A673 (cell line): ENCODE data around the gene BRPF1.

Experiments
- CTCF ChIP-seq: fragments of 300-800, 200-600 bp; sonication (generic); conservative IDR thresholded peaks from 2 replicates; pipeline ENCODE4 v1.5.1; 2017; ENCODE audit warnings: low read depth, mild to moderate bottlenecking, antibody characterized with exemption, low read length, moderate library complexity, mixed read lengths
- EZH2 ChIP-seq: fragments of 200-600 bp; sonication (generic); IDR thresholded peaks from 2 replicates; pipeline ENCODE4 v1.6.1; 2017; ENCODE audit warnings: borderline replicate concordance, low read depth, mild to moderate bottlenecking, mixed read lengths, antibody characterized with exemption, low read length; ENCODE audit not compliant: poor library complexity, severe bottlenecking

GRCh38 chr3:9732740-9733115, 1.2 kb downstream of the BRPF1 start:
- TF ChIP-seq EZH2 (no peak), CTCF (no peak)
